ENCODE data around the gene EPS8L2. TPM values are rescaled to one million over a fixed set of nuclear protein-coding genes. Genes with fewer than 3 reads are reported as not detected.

EPS8L2 gene
- polyA plus RNA-seq, 1 experiment: 44.4 TPM

DNA sequence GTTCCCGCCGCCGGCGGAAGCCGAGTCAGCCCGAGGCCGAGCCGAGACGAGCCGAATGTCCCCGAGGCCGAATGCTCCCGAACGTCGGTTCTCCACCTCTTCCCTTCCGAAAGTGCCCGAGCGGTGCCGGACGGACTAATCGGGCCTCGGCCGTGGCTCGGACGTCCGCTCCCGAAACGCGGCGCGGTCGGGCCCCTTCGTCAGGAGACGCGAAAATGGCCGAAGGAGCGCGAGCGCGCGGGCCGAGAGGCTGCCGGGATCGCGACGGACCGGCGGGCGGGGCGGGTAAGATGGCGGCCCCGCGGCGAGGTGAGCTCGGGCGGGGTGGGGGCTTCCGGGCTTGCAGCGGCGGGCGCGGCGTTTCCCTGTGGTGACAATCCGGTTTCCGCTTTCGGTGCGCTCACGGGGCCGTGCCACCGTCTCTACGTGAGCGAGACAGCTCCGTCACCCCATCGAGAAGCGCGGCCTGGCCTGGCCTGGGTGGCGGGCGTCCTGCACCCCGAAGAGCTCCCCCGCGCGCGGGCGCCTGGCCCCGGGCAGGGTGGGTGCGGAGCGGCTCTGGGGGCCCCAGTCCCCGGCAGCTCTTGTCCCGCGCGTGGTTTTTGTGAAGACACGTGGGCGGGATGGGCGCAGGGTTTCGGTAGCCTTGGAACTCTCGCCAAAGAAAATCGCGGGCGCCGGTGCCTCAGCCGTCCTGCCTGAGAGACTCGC is 10.3 kb upstream of the EPS8L2 start, which contains the start of gene TMEM80:
TMEM80 (plus strand) TSS at position 279 of the 711 bp plus-strand sequence; CDS start at position 291, 12 bp downstream.
- TF ChIP-seq, protein P1, sequence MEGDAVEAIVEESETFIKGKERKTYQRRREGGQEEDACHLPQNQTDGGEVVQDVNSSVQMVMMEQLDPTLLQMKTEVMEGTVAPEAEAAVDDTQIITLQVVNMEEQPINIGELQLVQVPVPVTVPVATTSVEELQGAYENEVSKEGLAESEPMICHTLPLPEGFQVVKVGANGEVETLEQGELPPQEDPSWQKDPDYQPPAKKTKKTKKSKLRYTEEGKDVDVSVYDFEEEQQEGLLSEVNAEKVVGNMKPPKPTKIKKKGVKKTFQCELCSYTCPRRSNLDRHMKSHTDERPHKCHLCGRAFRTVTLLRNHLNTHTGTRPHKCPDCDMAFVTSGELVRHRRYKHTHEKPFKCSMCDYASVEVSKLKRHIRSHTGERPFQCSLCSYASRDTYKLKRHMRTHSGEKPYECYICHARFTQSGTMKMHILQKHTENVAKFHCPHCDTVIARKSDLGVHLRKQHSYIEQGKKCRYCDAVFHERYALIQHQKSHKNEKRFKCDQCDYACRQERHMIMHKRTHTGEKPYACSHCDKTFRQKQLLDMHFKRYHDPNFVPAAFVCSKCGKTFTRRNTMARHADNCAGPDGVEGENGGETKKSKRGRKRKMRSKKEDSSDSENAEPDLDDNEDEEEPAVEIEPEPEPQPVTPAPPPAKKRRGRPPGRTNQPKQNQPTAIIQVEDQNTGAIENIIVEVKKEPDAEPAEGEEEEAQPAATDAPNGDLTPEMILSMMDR (IDR thresholded peaks at IDR 0.05; ENCODE audit: insufficient read depth, low read depth, low read length): no peak
- Histone ChIP-seq H3K4me3 (ENCODE audit: low read depth, low read length) (peak within 1 kb of the TSS; percentile 81), H3K27me3 (ENCODE audit: control insufficient read depth, insufficient read depth, low read length) (no peaks in the 10 kb centered on the region), H3K36me3 (ENCODE audit: control insufficient read depth, insufficient read depth, low read length) (peaks cover 9% of the 10 kb centered on the region)
- ChIA-PET CTCF (interaction anchor here (0.8 to 5.1 kb wide), 6 partner anchors 9 to 247 kb away, joined by 3 to 40 read pairs (median 4); partner anchors contain the start of gene EPS8L2), POLR2A (interaction anchor here (0.5 to 0.8 kb wide), 2 partner anchors 33 to 132 kb away, joined by 3 to 7 read pairs; no protein-coding TSS in a partner anchor)
- DNase-seq (ENCODE audit: low read depth): peak; percentile 67

DNA sequence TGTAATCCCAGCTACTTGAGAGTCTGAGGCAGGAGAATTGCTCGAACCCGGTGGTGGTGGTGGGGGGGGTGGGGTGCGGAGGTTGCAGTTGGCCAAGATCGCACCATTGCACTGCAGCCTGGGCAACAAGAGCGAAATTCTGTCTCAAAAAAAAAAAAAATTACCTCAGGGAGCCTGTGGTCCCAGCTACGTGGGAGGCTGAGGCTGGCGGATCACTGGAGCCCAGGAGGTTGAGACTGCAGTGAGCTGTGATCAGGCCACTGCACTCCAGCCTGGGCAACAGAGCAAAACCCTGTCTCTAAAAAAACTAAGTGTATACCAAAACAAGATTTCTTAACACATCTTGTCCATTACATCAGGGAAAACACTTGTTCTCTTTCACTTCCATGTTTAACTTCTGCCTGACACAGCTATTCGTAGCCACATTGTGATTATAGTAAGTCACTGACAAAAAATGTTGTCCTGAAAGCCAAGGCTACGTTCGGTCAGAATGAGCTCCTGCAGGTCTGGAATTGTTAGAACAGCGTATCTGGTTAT is 9.0 kb upstream of the EPS8L2 start:
- CTCF ChIA-PET: interaction anchor here (0.7 to 5.1 kb wide), 6 partner anchors 10 to 248 kb away, joined by 3 to 40 read pairs (median 5); partner anchors contain the start of gene EPS8L2
- peaks cover 9% of the 10 kb centered on the region for H3K36me3 ChIP-seq (ENCODE audit: control insufficient read depth, insufficient read depth, low read length)
- peak; percentile 38 for DNase-seq (ENCODE audit: low read depth)
- POLR2A ChIA-PET: interaction anchor here (0.6 kb wide), 1 partner anchor 81 kb away, joined by 5 read pairs; no protein-coding TSS in a partner anchor
- H3K27me3 ChIP-seq (ENCODE audit: control insufficient read depth, insufficient read depth, low read length): no peaks in the 10 kb centered on the region
- TF ChIP-seq, protein P1 (IDR thresholded peaks at IDR 0.05; ENCODE audit: insufficient read depth, low read depth, low read length): no peak
- peak overlapping the region; percentile 81; the same call in 1 of the 2 replicates for H3K4me3 ChIP-seq (ENCODE audit: low read depth, low read length)

DNA sequence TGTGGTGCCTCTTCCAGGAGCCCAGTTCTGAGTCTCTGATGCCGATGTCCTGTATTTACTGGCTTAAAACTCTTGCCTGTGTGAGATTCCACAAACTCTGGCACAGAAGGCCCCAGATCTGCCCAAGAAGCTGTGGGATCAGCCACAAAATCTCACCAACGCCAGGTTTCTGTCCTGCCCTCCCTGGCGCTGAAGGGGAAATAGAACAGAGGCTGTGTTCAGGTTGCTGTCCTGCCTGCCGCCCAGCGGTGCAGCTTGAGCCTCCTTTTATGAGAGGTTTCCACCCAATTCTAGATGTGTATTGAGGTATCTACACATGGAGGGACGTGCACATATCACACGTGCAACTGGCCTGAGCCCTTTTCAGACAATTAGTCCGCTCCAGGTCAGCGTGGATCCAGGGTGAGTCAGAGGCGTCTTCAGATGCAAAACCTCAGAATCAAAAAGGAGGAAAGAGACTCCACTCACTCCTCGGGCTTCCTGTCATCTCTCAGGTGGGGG is 8.2 kb upstream of the EPS8L2 start:
- CTCF ChIA-PET: interaction anchor here (1.0 to 5.1 kb wide), 5 partner anchors 9 to 249 kb away, joined by 3 to 40 read pairs (median 5); no protein-coding TSS in a partner anchor
- peaks cover 13% of the 10 kb centered on the region for H3K36me3 ChIP-seq (ENCODE audit: control insufficient read depth, insufficient read depth, low read length)
- no peaks in the 10 kb centered on the region for H3K27me3 ChIP-seq (ENCODE audit: control insufficient read depth, insufficient read depth, low read length)
- POLR2A ChIA-PET: no interaction called here
- no peak for DNase-seq (ENCODE audit: low read depth)
- TF ChIP-seq, protein P1 (IDR thresholded peaks at IDR 0.05; ENCODE audit: insufficient read depth, low read depth, low read length): no peak
- no peak overlapping the region for H3K4me3 ChIP-seq (ENCODE audit: low read depth, low read length)

DNA sequence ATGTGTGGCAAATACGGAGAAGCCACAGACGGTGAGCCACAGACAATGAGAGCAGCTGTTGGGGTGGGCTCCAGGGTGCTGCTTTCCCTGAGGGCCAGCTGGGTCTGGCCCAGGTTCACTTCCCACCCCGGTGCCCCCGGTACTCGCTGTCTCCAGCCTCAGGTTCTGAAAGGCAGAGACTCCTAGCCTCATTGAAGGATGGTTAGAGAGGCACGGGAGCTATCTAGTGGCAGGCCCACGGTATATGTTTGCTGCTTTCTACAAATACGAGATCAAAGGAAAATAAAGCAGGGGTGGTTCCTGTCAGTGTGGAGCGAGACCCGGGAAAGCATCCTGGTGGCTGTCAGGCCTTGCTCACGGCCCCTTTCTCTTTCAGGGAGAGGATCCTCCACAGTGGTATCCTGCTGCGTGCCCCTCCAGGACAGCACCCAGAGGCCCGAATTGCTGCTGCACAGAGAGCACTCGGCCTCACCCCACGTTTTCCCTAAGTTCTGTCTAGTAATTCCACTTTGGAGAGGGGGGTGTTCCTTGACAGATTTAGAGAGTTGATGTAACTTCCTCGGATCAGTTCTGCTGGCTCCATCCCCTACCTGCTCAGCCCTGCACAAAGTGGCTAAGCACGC is 7.4 kb upstream of the EPS8L2 start:
- CTCF ChIA-PET: interaction anchor here (1.1 to 5.1 kb wide), 2 partner anchors 8 to 30 kb away, joined by 3 to 40 read pairs; no protein-coding TSS in a partner anchor
- POLR2A ChIA-PET: no interaction called here

More for the DNA sequence above, 7.4 kb upstream of the EPS8L2 start:
- Histone ChIP-seq H3K4me3 (ENCODE audit: low read depth, low read length) (no peak overlapping the region), H3K27me3 (ENCODE audit: control insufficient read depth, insufficient read depth, low read length) (no peaks in the 10 kb centered on the region), H3K36me3 (ENCODE audit: control insufficient read depth, insufficient read depth, low read length) (peaks cover 14% of the 10 kb centered on the region)
- TF ChIP-seq, protein P1 (IDR thresholded peaks at IDR 0.05; ENCODE audit: insufficient read depth, low read depth, low read length): no peak
- no peak for DNase-seq (ENCODE audit: low read depth)

Measured in BJ (cell line).